Measurements from ENCODE around the gene ZBTB3.
A peak's percentile ranks its signal among the peaks of the same experiment; 100 is the strongest.
"Not testable (repeated sequence)": the region's sequence is repeated elsewhere in the genome, so short reads cannot be mapped to it uniquely, and the experiment has no call there.

Gene ZBTB3

GRCh38 chr11:62755086-62755615, 1.2 kb upstream of the ZBTB3 start:
- DNase-seq = no peak

- DNase-seq = no peak
Observed at GRCh38 chr11:62752994-62753735, 795 bp downstream of the ZBTB3 start.

- DNase-seq = no peak
Observed at GRCh38 chr11:62752177-62752785, 1.7 kb downstream of the ZBTB3 start.

GRCh38 chr11:62749931-62750330, 4.0 kb downstream of the ZBTB3 start:
- DNase-seq = not testable (repeated sequence)

- DNase-seq = no peak
Observed at GRCh38 chr11:62747475-62748160, 6.3 kb downstream of the ZBTB3 start.

GRCh38 chr11:62737196-62737595, 16.8 kb downstream of the ZBTB3 start:
- no peak for DNase-seq

- peak in 1 of 2 donors; percentile 49 for DNase-seq
Observed at GRCh38 chr11:62732830-62733229, 21.1 kb downstream of the ZBTB3 start.

GRCh38 chr11:62730076-62730475, 23.9 kb downstream of the ZBTB3 start:
- DNase-seq = not testable (repeated sequence)

- DNase-seq = peak; percentile 79 to 83
Observed at GRCh38 chr11:62728171-62728988, 25.6 kb downstream of the ZBTB3 start, which contains the start of gene TTC9C. Gene TTC9C (plus strand): TSS chr11:62728486. CDS start chr11:62728849, 363 bp downstream.

- DNase-seq = peak; percentile 89 to 97
Observed at GRCh38 chr11:62727872-62728170, 26.1 kb downstream of the ZBTB3 start.

GRCh38 chr11:62727165-62727871, 26.6 kb downstream of the ZBTB3 start, which contains the start of gene HNRNPUL2:
Gene HNRNPUL2 (minus strand): TSS chr11:62727457. CDS start chr11:62727156, 301 bp downstream.
- peak; percentile 96 to 97 for DNase-seq

- DNase-seq = no peak
Observed at GRCh38 chr11:62726915-62727164, 27.1 kb downstream of the ZBTB3 start.

- DNase-seq = no peak
Observed at GRCh38 chr11:62726156-62726914, 27.6 kb downstream of the ZBTB3 start.

GRCh38 chr11:62725646-62726045, 28.3 kb downstream of the ZBTB3 start:
- no peak for DNase-seq

- no peak for DNase-seq
Observed at GRCh38 chr11:62724171-62724570, 29.8 kb downstream of the ZBTB3 start.

GRCh38 chr11:62721994-62722393, 32.0 kb downstream of the ZBTB3 start:
- no peak for DNase-seq

- DNase-seq = no peak
Observed at GRCh38 chr11:62719302-62719978, 34.5 kb downstream of the ZBTB3 start.

GRCh38 chr11:62716816-62717215, 37.1 kb downstream of the ZBTB3 start:
- no peak for DNase-seq

- DNase-seq = no peak
Observed at GRCh38 chr11:62716206-62716605, 37.8 kb downstream of the ZBTB3 start.

GRCh38 chr11:62715150-62716130, 38.5 kb downstream of the ZBTB3 start:
- DNase-seq = no peak

All from hippocampal formation (tissue), 2 donors.